ENCODE data around the gene ZFYVE9. TPM values are rescaled to one million over a fixed set of nuclear protein-coding genes. Genes with fewer than 3 reads are reported as not detected.

The ZFYVE9 gene
- polyA plus RNA-seq, 3 donors, result 0.09 TPM; not detected in 2

DNA sequence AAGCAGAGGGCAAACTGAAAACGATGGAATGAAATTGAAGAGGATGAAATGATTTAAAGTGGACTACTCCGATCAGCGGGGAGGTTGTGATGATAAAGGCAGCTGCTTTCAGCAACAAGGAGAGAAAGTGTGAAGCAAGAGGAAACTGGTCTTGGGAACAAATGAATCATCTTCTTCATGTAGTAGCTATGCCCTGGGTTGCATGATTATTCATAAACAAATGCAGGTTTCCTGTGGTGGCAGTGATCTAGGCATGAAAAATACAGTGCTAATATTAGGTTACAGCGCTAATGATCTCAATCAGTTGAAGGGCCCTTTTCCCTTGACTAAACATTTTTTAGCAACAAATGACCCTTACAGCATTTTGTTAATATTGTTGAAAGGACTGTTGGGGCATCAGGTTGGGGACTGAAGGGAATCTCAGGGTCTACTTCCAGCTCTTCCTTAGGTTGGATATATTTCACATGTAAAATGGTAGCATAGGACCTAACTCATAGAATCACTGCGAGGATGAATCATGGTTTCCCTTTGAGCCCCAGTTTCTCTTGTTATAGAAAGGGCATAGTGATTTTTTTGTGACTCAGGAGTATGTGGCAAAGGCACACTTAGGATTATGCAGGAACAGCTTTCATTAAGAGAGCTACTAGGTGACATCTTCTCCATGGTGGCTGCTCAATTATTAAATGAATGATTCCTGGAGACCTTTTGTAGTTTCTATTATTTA is 1.9 kb upstream of the ZFYVE9 start:
- H3K4me3 ChIP-seq (replicated peaks in 1 of 3; ENCODE audit: low read depth in 2 of 3, low read length in 3 of 3), result peak overlapping the region in 1 of 3 experiments; percentile 24
- intact Hi-C loops (cut with micrococcal nuclease), result loop anchor here (5.0 to 10.0 kb wide), 3 partner anchors 97 to 155 kb away; no protein-coding TSS in a partner anchor
- peaks cover 34% of the 10 kb centered on the region for H3K4me1 Mint-ChIP-seq
- H3K4me3 Mint-ChIP-seq, result peak overlapping the region in 1 of 2 donors; percentile 59
- peak overlapping the region; percentile 55 to 90 (median 87) for H3K27ac Mint-ChIP-seq
- DNase-seq, result peak; percentile 65 to 90 (median 87)
- no peaks in the 10 kb centered on the region for H4K20me1 ChIP-seq (ENCODE audit: insufficient read depth, low read length)
- WGBS (ENCODE audit: insufficient coverage), result 34% methylated on average over 4 of the region's 5 CpGs
- peaks cover 31 to 42% of the 10 kb centered on the region in 2 donors for H3K4me1 ChIP-seq (ENCODE audit: control insufficient read depth in 1 of 2, insufficient read depth in 2 of 2, low read length in 2 of 2)
- H3K27ac ChIP-seq (ENCODE audit: low read depth in 1 of 2, low read length in 2 of 2), result peak overlapping the region in 1 of 2 donors; percentile 55
- peaks cover 33 to 56% of the 10 kb centered on the region in 2 donors for H3K27me3 ChIP-seq (ENCODE audit: control insufficient read depth in 2 of 2, insufficient read depth in 2 of 2, low read length in 2 of 2)
- H3K36me3 Mint-ChIP-seq, result peaks cover 3 to 14% of the 10 kb centered on the region in 2 donors
- H3K27me3 Mint-ChIP-seq (ENCODE audit: low read depth in 3 of 3), result peaks cover 31 to 59% (median 31%) of the 10 kb centered on the region in 3 donors
- H3K79me2 ChIP-seq (ENCODE audit: insufficient read depth, low read length), result no peaks in the 10 kb centered on the region
- no peak overlapping the region for H3K9ac ChIP-seq (ENCODE audit: insufficient read depth, low read length, poor library complexity, severe bottlenecking)
- peaks cover 0 to 11% (median 0%) of the 10 kb centered on the region in 7 donors for H3K9me3 Mint-ChIP-seq
- H3K36me3 ChIP-seq (replicated peaks in 1 of 2; ENCODE audit: control insufficient read depth in 1 of 2, insufficient read depth in 2 of 2, low read length in 2 of 2), result no peaks in the 10 kb centered on the region
- TF ChIP-seq, protein P1, sequence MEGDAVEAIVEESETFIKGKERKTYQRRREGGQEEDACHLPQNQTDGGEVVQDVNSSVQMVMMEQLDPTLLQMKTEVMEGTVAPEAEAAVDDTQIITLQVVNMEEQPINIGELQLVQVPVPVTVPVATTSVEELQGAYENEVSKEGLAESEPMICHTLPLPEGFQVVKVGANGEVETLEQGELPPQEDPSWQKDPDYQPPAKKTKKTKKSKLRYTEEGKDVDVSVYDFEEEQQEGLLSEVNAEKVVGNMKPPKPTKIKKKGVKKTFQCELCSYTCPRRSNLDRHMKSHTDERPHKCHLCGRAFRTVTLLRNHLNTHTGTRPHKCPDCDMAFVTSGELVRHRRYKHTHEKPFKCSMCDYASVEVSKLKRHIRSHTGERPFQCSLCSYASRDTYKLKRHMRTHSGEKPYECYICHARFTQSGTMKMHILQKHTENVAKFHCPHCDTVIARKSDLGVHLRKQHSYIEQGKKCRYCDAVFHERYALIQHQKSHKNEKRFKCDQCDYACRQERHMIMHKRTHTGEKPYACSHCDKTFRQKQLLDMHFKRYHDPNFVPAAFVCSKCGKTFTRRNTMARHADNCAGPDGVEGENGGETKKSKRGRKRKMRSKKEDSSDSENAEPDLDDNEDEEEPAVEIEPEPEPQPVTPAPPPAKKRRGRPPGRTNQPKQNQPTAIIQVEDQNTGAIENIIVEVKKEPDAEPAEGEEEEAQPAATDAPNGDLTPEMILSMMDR (IDR thresholded peaks at IDR 0.05), result no peak
- peak overlapping the region; percentile 32 for H3K4me2 ChIP-seq (replicated peaks; ENCODE audit: extremely low read depth, low read length, poor library complexity, severe bottlenecking)
- H2AFZ ChIP-seq (ENCODE audit: insufficient read depth, low read depth, low read length, poor library complexity, severe bottlenecking), result no peak overlapping the region
- H3K9me3 ChIP-seq (replicated peaks in 1 of 2; ENCODE audit: control insufficient read depth in 1 of 2, insufficient read depth in 1 of 2, low read length in 2 of 2), result no peaks in the 10 kb centered on the region

DNA sequence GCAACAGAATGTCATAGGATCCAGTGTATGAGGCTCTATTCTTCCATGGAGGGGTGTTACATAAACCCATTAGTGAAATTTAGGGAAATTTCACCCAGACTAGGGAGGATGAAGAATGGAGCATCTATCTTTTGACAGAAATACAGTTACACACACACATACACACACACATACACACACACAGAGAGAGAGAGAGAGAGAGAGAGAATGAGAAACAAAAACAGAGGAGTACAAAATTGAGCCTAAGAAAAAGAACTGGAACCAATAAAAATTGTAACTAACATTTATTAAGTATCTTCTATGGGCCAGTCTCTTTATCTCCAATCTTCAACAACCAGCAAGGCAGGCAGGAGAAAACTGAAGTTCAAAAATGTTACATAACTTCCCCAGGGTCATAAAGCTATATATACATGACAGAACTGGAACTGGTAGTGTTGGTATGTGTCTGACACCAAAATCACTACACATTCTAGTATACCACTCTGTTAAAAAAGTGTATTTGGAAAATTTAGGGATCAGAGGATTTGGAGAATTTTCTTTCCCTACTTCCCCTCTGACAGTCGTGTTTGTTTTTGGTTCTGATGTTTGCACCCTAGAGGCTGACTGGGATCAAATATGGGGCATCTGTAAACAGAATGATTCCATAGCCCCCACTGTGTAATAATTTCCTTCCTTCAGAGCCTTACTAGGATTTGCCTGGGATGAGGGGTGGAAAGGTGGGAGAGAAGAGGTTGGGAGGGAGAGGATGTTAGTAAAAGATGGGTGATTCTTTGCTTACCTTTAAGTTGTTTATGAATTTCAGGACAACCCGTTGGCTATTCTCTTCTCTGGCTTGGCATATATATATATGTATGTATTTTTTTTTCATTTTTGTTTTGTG is 1.0 kb upstream of the ZFYVE9 start:
- Mint-ChIP-seq H3K27ac (peak overlapping the region in 5 of 7 donors; percentile 4 to 87 (median 43)), H3K36me3 (peaks cover 3 to 14% of the 10 kb centered on the region in 2 donors), H3K27me3 (ENCODE audit: low read depth in 3 of 3) (peaks cover 36 to 68% (median 38%) of the 10 kb centered on the region in 3 donors), H3K4me1 (peaks cover 34% of the 10 kb centered on the region), H3K9me3 (peaks cover 0 to 11% (median 0%) of the 10 kb centered on the region in 7 donors), H3K4me3 (peak overlapping the region; percentile 64 to 82)
- H3K27me3 ChIP-seq (ENCODE audit: control insufficient read depth in 2 of 2, insufficient read depth in 2 of 2, low read length in 2 of 2), result peaks cover 39 to 64% of the 10 kb centered on the region in 2 donors
- DNase-seq, result peak; percentile 19 to 44 (median 25)
- peaks cover 31 to 42% of the 10 kb centered on the region in 2 donors for H3K4me1 ChIP-seq (ENCODE audit: control insufficient read depth in 1 of 2, insufficient read depth in 2 of 2, low read length in 2 of 2)
- peak overlapping the region; percentile 92 for H3K4me2 ChIP-seq (replicated peaks; ENCODE audit: extremely low read depth, low read length, poor library complexity, severe bottlenecking)
- intact Hi-C loops (cut with micrococcal nuclease), result loop anchor here (5.0 to 10.0 kb wide), 3 partner anchors 96 to 154 kb away; no protein-coding TSS in a partner anchor
- H4K20me1 ChIP-seq (ENCODE audit: insufficient read depth, low read length), result no peaks in the 10 kb centered on the region
- H3K9me3 ChIP-seq (replicated peaks in 1 of 2; ENCODE audit: control insufficient read depth in 1 of 2, insufficient read depth in 1 of 2, low read length in 2 of 2), result no peaks in the 10 kb centered on the region
- no peak overlapping the region for H3K27ac ChIP-seq (ENCODE audit: low read depth in 1 of 2, low read length in 2 of 2)
- H3K79me2 ChIP-seq (ENCODE audit: insufficient read depth, low read length), result no peaks in the 10 kb centered on the region
- H2AFZ ChIP-seq (ENCODE audit: insufficient read depth, low read depth, low read length, poor library complexity, severe bottlenecking), result no peak overlapping the region
- TF ChIP-seq, protein P1 (IDR thresholded peaks at IDR 0.05), result no peak
- no CpG with 5 or more reads among the region's 2 CpGs for WGBS (ENCODE audit: insufficient coverage)
- H3K9ac ChIP-seq (ENCODE audit: insufficient read depth, low read length, poor library complexity, severe bottlenecking), result no peak overlapping the region
- peak overlapping the region in 1 of 3 experiments; percentile 76 for H3K4me3 ChIP-seq (replicated peaks in 1 of 3; ENCODE audit: low read depth in 2 of 3, low read length in 3 of 3)
- H3K36me3 ChIP-seq (replicated peaks in 1 of 2; ENCODE audit: control insufficient read depth in 1 of 2, insufficient read depth in 2 of 2, low read length in 2 of 2), result no peaks in the 10 kb centered on the region
